GM23338 (cell line): Measurements from ENCODE around the gene PSMD13. TPM values are rescaled to one million over a fixed set of nuclear protein-coding genes. Genes with fewer than 3 reads are reported as not detected.

Experiments used
- ATAC-seq: fragments of 200-7000 bp; cut with Tn5 transposase; 3 replicates; pipeline ENCODE4 v1.9.1; 2020
- DNase-seq: peaks from one replicate; pipeline ENCODE4 v3.0.0-alpha.2; 2015; ENCODE audit warnings: low spot score
- H2AFZ ChIP-seq: fragments of 200-600 bp; sonication (generic); 2 replicates; pipeline ENCODE4 v1.8.0; 2016; ENCODE audit warnings: antibody characterized with exemption, mild to moderate bottlenecking, moderate library complexity
- H3F3A ChIP-seq: fragments of 200-600 bp; sonication (generic); replicated peaks from 2 replicates; pipeline ENCODE4 v1.8.0; 2017; ENCODE audit warnings: antibody characterized with exemption, mixed run types, low read depth
- H3K27ac ChIP-seq: fragments of 200-600 bp; sonication (generic); 2 replicates; pipeline ENCODE4 v1.6.1; 2016; ENCODE audit warnings: low read depth
- H3K27me3 ChIP-seq: fragments of 200-600 bp; sonication (generic); 2 replicates; pipeline ENCODE4 v1.8.0; 2016; ENCODE audit warnings: mild to moderate bottlenecking, mixed run types, moderate library complexity; ENCODE audit not compliant: insufficient read depth
- H3K36me3 ChIP-seq: fragments of 200-600 bp; sonication (generic); 2 replicates; pipeline ENCODE4 v1.8.0; 2016; ENCODE audit warnings: mild to moderate bottlenecking; ENCODE audit not compliant: insufficient read depth
- H3K4me1 ChIP-seq: fragments of 200-600 bp; sonication (generic); 2 replicates; pipeline ENCODE4 v1.8.0; 2016; ENCODE audit warnings: mild to moderate bottlenecking, moderate library complexity; ENCODE audit not compliant: insufficient read depth
- H3K4me2 ChIP-seq: fragments of 200-600 bp; sonication (generic); 2 replicates; pipeline ENCODE4 v1.7.1; 2017; ENCODE audit warnings: mixed run types
- H3K4me3 ChIP-seq: fragments of 200-600 bp; sonication (generic); 2 replicates; pipeline ENCODE4 v1.6.1; 2016; ENCODE audit warnings: mixed run types
- H3K79me2 ChIP-seq: fragments of 200-600 bp; sonication (generic); replicated peaks from 2 replicates; pipeline ENCODE4 v1.8.0; 2017; ENCODE audit warnings: mild to moderate bottlenecking; ENCODE audit not compliant: insufficient read depth
- H3K9me2 ChIP-seq: fragments of 200-600 bp; sonication (generic); 2 replicates; pipeline ENCODE4 v1.8.0; 2017; ENCODE audit not compliant: insufficient read depth
- H4K20me1 ChIP-seq: fragments of 200-600 bp; sonication (generic); replicated peaks from 2 replicates; pipeline ENCODE4 v1.8.0; 2017; ENCODE audit warnings: mild to moderate bottlenecking; ENCODE audit not compliant: insufficient read depth
- H3K27ac Mint-ChIP-seq: 2 replicates; pipeline ENCODE4 v1.8.0; 2020; ENCODE audit warnings: inconsistent platforms, mild to moderate bottlenecking, moderate library complexity, mixed read lengths
- H3K27me3 Mint-ChIP-seq: 3 replicates; pipeline ENCODE4 v1.8.0; 2022; ENCODE audit warnings: low read depth, mild to moderate bottlenecking, moderate library complexity, mixed read lengths, inconsistent platforms; ENCODE audit not compliant: insufficient read depth, poor library complexity
- H3K36me3 Mint-ChIP-seq: 3 replicates; pipeline ENCODE4 v1.8.0; 2021; ENCODE audit warnings: low read depth, mild to moderate bottlenecking, inconsistent platforms, moderate library complexity, mixed read lengths
- H3K4me1 Mint-ChIP-seq: 3 replicates; pipeline ENCODE4 v1.8.0; 2020; ENCODE audit warnings: mild to moderate bottlenecking, inconsistent platforms, mixed read lengths
- H3K4me3 Mint-ChIP-seq: 3 replicates; pipeline ENCODE4 v1.8.0; 2021; ENCODE audit warnings: moderate library complexity, mild to moderate bottlenecking, inconsistent platforms, mixed read lengths
- H3K9me3 Mint-ChIP-seq: 3 replicates; pipeline ENCODE4 v1.8.0; 2020; ENCODE audit warnings: moderate library complexity, mild to moderate bottlenecking, inconsistent platforms, mixed read lengths
- CREB1 ChIP-seq: fragments of 250-450 bp; sonication (Bioruptor Pico); IDR thresholded peaks from 2 replicates; pipeline ENCODE4 v1.5.0; 2020; ENCODE audit warnings: low read depth, mild to moderate bottlenecking, moderate library complexity
- EZH2 ChIP-seq: fragments of 200-600 bp; sonication (generic); IDR thresholded peaks from one replicate; pipeline ENCODE4 v1.8.0; 2017; ENCODE audit warnings: antibody characterized with exemption, mild to moderate bottlenecking, low read depth; ENCODE audit not compliant: unreplicated experiment
- EZH2phosphoT487 ChIP-seq: fragments of 200-600 bp; sonication (generic); IDR thresholded peaks from one replicate; pipeline ENCODE4 v1.8.1; 2018; ENCODE audit warnings: antibody characterized with exemption; ENCODE audit not compliant: unreplicated experiment
- JUNB ChIP-seq: IDR thresholded peaks from one replicate; pipeline ENCODE4 v1.6.1; 2016; ENCODE audit warnings: antibody characterized with exemption; ENCODE audit not compliant: unreplicated experiment
- NANOG ChIP-seq: IDR thresholded peaks from 2 replicates; pipeline ENCODE4 v1.6.1; 2016; ENCODE audit warnings: antibody characterized with exemption, borderline replicate concordance
- POLR2AphosphoS5 ChIP-seq: IDR thresholded peaks from 2 replicates; pipeline ENCODE4 v1.6.1; 2016; ENCODE audit warnings: antibody characterized with exemption, low read depth
- STAT1 ChIP-seq: IDR thresholded peaks from one replicate; pipeline ENCODE4 v1.6.1; 2016; ENCODE audit warnings: antibody characterized with exemption; ENCODE audit not compliant: unreplicated experiment
- ZNF114 ChIP-seq: fragments of 250-450 bp; sonication (Bioruptor Pico); IDR thresholded peaks from 2 replicates; pipeline ENCODE4 v1.5.0; 2020; ENCODE audit warnings: mild to moderate bottlenecking, moderate library complexity
- ZNF331 ChIP-seq: fragments of 250-450 bp; sonication (Bioruptor Pico); IDR thresholded peaks from 2 replicates; pipeline ENCODE4 v1.5.0; 2020; ENCODE audit warnings: low read depth, mild to moderate bottlenecking, moderate library complexity
- polyA plus RNA-seq: library from polyadenylated mRNA; unstranded; fragments of >200 nt; fragmentation: Nextera tagmentation; extraction: Ambion mirVana; gene quantifications from 2 replicates; pipeline ENCODE4 v1.2.1, GENCODE V29; 2016
- total RNA-seq: library from RNA; depleted of rRNA; stranded (reverse); fragments of >200 nt; shearing (Covaris generic); gene quantifications from 2 replicates; pipeline ENCODE4 v1.2.3, GENCODE V29; 2014
- TF ChIP-seq, protein P1 (sequence below), 2 experiments: fragments of 200-600 bp in 1 of 2; sonication (generic) in 1 of 2; conservative IDR thresholded peaks; 2 replicates each; pipeline versions ENCODE4 v1.5.1 to v1.6.1; 2016 to 2017; ENCODE audit warnings: antibody characterized with exemption in 2 of 2, low read depth in 2 of 2, mild to moderate bottlenecking in 2 of 2, moderate library complexity in 1 of 2
- TF ChIP-seq, protein P2 (sequence below): IDR thresholded peaks from 2 replicates; pipeline ENCODE4 v1.6.1; 2016; ENCODE audit warnings: antibody characterized with exemption
- TF ChIP-seq, protein P3 (sequence below): IDR thresholded peaks from one replicate; pipeline ENCODE4 v1.6.1; 2018; ENCODE audit warnings: antibody characterized with exemption; ENCODE audit not compliant: unreplicated experiment
- TF ChIP-seq, protein P4 (sequence below): fragments of 250-450 bp; sonication (Bioruptor Pico); IDR thresholded peaks from 2 replicates; pipeline ENCODE4 v1.5.0; 2020; ENCODE audit warnings: mild to moderate bottlenecking, moderate library complexity

PSMD13 gene
- total and polyA plus RNA-seq, 2 experiments from 2014 or later = 111 to 114 TPM

DNA sequence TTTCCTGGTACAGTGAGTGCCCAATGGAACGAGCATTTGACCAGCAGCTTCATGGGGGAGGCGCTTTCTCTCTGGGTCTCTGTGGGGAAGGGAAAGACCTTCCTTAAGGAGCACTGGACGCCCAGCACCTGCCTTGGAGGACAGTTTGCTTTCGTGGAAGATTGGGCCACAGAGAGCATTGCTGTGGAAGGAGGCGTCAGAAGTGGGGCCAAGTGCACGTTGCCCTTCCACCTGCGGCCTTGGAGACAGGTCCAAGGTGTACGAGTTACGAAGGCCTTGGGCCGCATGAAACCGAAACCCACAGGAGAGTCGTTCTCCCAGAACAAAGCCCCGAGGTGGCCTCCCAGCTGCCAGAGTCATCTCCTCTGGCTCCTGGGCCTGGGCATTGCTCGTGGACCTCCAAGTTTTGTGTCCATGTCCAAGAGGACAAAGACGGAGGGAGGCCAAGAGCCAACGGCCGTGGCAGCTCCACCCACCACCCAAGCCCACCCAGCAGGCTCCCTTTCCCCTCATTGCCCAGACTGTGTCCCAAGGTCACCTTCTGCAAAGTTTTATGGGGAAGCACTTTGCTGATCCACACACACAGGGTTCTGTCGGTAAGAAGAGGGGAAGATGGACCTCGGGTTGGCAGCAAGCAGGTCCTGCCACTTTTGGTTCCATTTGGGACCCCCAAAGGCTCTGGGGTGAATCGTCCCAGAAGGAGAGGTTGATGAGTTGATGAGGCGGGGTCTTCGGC, 35.6 kb downstream of the PSMD13 start:
- Mint-ChIP-seq H3K27ac (0 out of 2 replicates have a peak overlapping the region, but pooled peaks have one; percentile 16), H3K4me1 (peaks cover 22% of the 10 kb centered on the region), H3K9me3 (peaks cover 7% of the 10 kb centered on the region; the same call in 2 of the 3 replicates), H3K27me3 (peaks cover 11% of the 10 kb centered on the region), H3K36me3 (peaks cover 8% of the 10 kb centered on the region; the same call in 1 of the 3 replicates), H3K4me3 (no peak overlapping the region; the same call in 2 of the 3 replicates)
- Histone ChIP-seq H2AFZ (no peak overlapping the region), H3F3A (0 out of 2 replicates have a peak, but pooled peaks cover 10% of the 10 kb centered on the region), H3K4me1 (peaks cover 14% of the 10 kb centered on the region; the same call in 1 of the 2 replicates), H3K27me3 (no peaks in the 10 kb centered on the region; the same call in 1 of the 2 replicates), H3K36me3 (no peaks in the 10 kb centered on the region), H3K9me2 (no peaks in the 10 kb centered on the region), H3K27ac (no peak overlapping the region), H4K20me1 (no peaks in the 10 kb centered on the region), H3K4me2 (no peak overlapping the region), H3K79me2 (no peaks in the 10 kb centered on the region), H3K4me3 (no peak overlapping the region)
- TF ChIP-seq NANOG (no peak), EZH2 (no peak), JUNB (no peak), POLR2AphosphoS5 (no peak), ZNF114 (no peak), ZNF331 (no peak), EZH2phosphoT487 (no peak), CREB1 (CRISPR knock-in tag) (no peak), STAT1 (no peak)
- TF ChIP-seq, protein P1, sequence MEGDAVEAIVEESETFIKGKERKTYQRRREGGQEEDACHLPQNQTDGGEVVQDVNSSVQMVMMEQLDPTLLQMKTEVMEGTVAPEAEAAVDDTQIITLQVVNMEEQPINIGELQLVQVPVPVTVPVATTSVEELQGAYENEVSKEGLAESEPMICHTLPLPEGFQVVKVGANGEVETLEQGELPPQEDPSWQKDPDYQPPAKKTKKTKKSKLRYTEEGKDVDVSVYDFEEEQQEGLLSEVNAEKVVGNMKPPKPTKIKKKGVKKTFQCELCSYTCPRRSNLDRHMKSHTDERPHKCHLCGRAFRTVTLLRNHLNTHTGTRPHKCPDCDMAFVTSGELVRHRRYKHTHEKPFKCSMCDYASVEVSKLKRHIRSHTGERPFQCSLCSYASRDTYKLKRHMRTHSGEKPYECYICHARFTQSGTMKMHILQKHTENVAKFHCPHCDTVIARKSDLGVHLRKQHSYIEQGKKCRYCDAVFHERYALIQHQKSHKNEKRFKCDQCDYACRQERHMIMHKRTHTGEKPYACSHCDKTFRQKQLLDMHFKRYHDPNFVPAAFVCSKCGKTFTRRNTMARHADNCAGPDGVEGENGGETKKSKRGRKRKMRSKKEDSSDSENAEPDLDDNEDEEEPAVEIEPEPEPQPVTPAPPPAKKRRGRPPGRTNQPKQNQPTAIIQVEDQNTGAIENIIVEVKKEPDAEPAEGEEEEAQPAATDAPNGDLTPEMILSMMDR (conservative IDR thresholded peaks at IDR 0.05; ENCODE audit: low read depth in 2 of 2) = no peak
- TF ChIP-seq, protein P2, sequence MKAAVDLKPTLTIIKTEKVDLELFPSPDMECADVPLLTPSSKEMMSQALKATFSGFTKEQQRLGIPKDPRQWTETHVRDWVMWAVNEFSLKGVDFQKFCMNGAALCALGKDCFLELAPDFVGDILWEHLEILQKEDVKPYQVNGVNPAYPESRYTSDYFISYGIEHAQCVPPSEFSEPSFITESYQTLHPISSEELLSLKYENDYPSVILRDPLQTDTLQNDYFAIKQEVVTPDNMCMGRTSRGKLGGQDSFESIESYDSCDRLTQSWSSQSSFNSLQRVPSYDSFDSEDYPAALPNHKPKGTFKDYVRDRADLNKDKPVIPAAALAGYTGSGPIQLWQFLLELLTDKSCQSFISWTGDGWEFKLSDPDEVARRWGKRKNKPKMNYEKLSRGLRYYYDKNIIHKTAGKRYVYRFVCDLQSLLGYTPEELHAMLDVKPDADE = no peak
- TF ChIP-seq, protein P3, sequence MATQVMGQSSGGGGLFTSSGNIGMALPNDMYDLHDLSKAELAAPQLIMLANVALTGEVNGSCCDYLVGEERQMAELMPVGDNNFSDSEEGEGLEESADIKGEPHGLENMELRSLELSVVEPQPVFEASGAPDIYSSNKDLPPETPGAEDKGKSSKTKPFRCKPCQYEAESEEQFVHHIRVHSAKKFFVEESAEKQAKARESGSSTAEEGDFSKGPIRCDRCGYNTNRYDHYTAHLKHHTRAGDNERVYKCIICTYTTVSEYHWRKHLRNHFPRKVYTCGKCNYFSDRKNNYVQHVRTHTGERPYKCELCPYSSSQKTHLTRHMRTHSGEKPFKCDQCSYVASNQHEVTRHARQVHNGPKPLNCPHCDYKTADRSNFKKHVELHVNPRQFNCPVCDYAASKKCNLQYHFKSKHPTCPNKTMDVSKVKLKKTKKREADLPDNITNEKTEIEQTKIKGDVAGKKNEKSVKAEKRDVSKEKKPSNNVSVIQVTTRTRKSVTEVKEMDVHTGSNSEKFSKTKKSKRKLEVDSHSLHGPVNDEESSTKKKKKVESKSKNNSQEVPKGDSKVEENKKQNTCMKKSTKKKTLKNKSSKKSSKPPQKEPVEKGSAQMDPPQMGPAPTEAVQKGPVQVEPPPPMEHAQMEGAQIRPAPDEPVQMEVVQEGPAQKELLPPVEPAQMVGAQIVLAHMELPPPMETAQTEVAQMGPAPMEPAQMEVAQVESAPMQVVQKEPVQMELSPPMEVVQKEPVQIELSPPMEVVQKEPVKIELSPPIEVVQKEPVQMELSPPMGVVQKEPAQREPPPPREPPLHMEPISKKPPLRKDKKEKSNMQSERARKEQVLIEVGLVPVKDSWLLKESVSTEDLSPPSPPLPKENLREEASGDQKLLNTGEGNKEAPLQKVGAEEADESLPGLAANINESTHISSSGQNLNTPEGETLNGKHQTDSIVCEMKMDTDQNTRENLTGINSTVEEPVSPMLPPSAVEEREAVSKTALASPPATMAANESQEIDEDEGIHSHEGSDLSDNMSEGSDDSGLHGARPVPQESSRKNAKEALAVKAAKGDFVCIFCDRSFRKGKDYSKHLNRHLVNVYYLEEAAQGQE = no peak
- TF ChIP-seq, protein P4, sequence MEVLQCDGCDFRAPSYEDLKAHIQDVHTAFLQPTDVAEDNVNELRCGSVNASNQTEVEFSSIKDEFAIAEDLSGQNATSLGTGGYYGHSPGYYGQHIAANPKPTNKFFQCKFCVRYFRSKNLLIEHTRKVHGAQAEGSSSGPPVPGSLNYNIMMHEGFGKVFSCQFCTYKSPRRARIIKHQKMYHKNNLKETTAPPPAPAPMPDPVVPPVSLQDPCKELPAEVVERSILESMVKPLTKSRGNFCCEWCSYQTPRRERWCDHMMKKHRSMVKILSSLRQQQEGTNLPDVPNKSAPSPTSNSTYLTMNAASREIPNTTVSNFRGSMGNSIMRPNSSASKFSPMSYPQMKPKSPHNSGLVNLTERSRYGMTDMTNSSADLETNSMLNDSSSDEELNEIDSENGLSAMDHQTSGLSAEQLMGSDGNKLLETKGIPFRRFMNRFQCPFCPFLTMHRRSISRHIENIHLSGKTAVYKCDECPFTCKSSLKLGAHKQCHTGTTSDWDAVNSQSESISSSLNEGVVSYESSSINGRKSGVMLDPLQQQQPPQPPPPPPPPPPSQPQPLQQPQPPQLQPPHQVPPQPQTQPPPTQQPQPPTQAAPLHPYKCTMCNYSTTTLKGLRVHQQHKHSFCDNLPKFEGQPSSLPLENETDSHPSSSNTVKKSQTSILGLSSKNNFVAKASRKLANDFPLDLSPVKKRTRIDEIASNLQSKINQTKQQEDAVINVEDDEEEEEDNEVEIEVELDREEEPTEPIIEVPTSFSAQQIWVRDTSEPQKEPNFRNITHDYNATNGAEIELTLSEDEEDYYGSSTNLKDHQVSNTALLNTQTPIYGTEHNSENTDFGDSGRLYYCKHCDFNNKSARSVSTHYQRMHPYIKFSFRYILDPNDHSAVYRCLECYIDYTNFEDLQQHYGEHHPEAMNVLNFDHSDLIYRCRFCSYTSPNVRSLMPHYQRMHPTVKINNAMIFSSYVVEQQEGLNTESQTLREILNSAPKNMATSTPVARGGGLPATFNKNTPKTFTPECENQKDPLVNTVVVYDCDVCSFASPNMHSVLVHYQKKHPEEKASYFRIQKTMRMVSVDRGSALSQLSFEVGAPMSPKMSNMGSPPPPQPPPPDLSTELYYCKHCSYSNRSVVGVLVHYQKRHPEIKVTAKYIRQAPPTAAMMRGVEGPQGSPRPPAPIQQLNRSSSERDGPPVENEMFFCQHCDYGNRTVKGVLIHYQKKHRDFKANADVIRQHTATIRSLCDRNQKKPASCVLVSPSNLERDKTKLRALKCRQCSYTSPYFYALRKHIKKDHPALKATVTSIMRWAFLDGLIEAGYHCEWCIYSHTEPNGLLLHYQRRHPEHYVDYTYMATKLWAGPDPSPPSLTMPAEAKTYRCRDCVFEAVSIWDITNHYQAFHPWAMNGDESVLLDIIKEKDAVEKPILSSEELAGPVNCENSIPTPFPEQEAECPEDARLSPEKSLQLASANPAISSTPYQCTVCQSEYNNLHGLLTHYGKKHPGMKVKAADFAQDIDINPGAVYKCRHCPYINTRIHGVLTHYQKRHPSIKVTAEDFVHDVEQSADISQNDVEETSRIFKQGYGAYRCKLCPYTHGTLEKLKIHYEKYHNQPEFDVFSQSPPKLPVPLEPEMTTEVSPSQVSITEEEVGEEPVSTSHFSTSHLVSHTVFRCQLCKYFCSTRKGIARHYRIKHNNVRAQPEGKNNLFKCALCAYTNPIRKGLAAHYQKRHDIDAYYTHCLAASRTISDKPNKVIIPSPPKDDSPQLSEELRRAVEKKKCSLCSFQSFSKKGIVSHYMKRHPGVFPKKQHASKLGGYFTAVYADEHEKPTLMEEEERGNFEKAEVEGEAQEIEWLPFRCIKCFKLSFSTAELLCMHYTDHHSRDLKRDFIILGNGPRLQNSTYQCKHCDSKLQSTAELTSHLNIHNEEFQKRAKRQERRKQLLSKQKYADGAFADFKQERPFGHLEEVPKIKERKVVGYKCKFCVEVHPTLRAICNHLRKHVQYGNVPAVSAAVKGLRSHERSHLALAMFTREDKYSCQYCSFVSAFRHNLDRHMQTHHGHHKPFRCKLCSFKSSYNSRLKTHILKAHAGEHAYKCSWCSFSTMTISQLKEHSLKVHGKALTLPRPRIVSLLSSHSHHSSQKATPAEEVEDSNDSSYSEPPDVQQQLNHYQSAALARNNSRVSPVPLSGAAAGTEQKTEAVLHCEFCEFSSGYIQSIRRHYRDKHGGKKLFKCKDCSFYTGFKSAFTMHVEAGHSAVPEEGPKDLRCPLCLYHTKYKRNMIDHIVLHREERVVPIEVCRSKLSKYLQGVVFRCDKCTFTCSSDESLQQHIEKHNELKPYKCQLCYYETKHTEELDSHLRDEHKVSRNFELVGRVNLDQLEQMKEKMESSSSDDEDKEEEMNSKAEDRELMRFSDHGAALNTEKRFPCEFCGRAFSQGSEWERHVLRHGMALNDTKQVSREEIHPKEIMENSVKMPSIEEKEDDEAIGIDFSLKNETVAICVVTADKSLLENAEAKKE (CRISPR knock-in tag) = no peak
- DNase-seq (no peak), ATAC-seq (no peak)
